GM06990 (cell line): ENCODE data around the gene EVC2.

Source experiments
- DNase-seq: peaks from one replicate; pipeline ENCODE4 v3.0.0-alpha.2; 2011; ENCODE audit not compliant: insufficient read length; ENCODE audit errors: extremely low read depth
- H3K27me3 ChIP-seq: replicated peaks from 2 replicates; pipeline ENCODE4 v1.6.0; 2011; ENCODE audit warnings: low read length; ENCODE audit not compliant: control insufficient read depth, insufficient read depth
- H3K36me3 ChIP-seq: 2 replicates; pipeline ENCODE4 v1.5.1; 2011; ENCODE audit warnings: low read length; ENCODE audit not compliant: control insufficient read depth, insufficient read depth
- H3K4me3 ChIP-seq: replicated peaks from 2 replicates; pipeline ENCODE4 v1.5.1; 2011; ENCODE audit warnings: low read depth, mild to moderate bottlenecking, control low read depth, low read length
- CTCF ChIP-seq: IDR thresholded peaks from 2 replicates; pipeline ENCODE4 v1.5.1; 2011; ENCODE audit warnings: low read length, control low read depth, mild to moderate bottlenecking, inconsistent platforms; ENCODE audit not compliant: insufficient read depth, poor library complexity, severe bottlenecking

Gene EVC2

GRCh38 chr4:5755161-5755560 lies 46.8 kb upstream of the EVC2 start:
- DNase-seq: no peak
- Histone ChIP-seq H3K27me3 (no peaks in the 10 kb centered on the region), H3K4me3 (no peak overlapping the region), H3K36me3 (peaks cover 21% of the 10 kb centered on the region)
- TF ChIP-seq CTCF: no peak

DNA sequence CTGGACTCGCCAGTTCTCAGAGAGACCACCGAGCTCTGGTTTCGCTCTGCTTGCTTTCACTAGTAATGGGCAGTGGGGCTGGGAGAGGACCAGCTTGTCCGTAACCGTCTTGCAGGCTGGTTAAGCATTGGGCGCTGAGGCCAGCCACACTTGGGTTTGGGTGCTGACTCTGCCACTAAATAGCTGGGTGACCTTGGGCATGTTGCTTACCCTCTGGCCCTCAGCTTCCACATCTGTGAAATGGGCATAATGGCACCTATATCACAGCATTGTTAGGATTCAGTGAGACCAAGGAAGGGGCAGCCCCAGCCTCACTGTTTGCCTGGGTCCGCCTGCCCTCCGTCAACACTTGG lies 46.1 kb upstream of the EVC2 start:
- no peak for TF ChIP-seq CTCF
- H3K4me3 ChIP-seq: no peak overlapping the region
- DNase-seq: no peak
- H3K36me3 ChIP-seq: peaks cover 24% of the 10 kb centered on the region
- H3K27me3 ChIP-seq: no peaks in the 10 kb centered on the region

DNA sequence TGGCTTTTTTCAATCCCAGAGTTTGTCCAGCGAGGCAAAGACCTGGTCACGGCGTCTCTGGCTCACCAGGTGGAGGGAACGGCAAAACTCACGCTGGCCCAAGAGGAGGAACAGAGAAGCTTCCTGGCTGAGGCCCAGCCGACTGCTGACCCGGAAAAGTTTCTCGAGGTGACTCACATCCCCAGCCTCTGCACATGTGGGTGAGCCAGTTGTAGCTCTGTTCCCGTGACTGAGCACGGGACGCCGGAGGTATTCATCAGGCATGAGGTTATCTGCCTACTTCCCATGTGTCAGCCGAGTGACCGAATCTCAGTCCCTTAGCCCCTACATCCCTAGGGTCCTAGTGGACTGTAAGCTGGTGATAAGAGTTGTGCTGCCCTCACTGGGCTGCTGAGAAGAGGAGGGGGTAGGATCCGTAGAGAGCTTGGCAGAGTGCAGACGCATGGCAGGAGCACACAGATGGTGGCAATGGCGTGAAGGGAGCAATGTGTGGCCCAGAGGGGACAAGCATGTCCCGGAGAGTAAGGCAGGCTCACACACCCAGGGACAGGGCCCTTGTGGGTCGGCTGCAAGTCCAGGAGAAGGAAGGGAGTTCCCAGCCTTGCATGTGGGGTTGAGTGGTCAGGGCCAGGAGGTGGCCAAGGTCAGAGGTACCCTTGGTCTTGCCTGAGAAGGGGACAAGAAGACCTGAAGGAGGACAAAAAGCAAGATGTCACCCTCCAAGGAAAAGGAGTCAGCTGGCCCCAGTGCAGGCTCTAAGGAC lies 45.6 kb upstream of the EVC2 start:
- TF ChIP-seq CTCF: no peak
- H3K4me3 ChIP-seq: no peak overlapping the region
- no peaks in the 10 kb centered on the region for H3K27me3 ChIP-seq
- DNase-seq: peak; percentile 31
- peaks cover 26% of the 10 kb centered on the region for H3K36me3 ChIP-seq

DNA sequence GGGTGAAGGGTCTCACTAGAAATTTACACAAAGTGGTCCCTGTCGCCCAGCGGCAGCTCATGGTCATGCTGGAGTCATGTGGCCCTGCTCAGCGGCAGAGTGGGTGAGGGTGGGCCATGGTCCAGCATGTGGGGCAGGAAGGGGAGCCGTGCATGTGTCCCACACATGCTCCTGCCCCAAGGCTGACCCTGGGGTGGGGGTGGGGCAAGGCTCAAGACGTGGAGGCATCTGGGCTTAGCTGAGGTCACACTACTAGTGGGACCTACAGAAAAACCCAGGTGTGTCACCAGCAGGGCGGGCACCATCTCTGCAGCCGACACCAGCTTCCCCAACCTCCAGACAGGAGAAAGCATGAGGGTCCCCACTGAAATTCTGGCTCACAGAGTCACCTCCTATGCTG lies 45.0 kb upstream of the EVC2 start:
- DNase-seq: no peak
- no peak for TF ChIP-seq CTCF
- peaks cover 26% of the 10 kb centered on the region for H3K36me3 ChIP-seq
- H3K27me3 ChIP-seq: no peaks in the 10 kb centered on the region
- H3K4me3 ChIP-seq: no peak overlapping the region

GRCh38 chr4:5752376-5753184 lies 44.2 kb upstream of the EVC2 start:
- H3K36me3 ChIP-seq: peaks cover 26% of the 10 kb centered on the region
- no peak for DNase-seq
- no peak overlapping the region for H3K4me3 ChIP-seq
- no peak for TF ChIP-seq CTCF
- H3K27me3 ChIP-seq: no peaks in the 10 kb centered on the region
